ENCODE measurements around the gene CFP. TPM values are rescaled to one million over a fixed set of nuclear protein-coding genes. Genes with fewer than 3 reads are reported as not detected.
A peak's percentile ranks its signal among the peaks of the same experiment; 100 is the strongest.

The CFP gene
- total RNA-seq, 4 donors from 2014 or later: 0.60 to 10.0 (median 3.0) TPM

GRCh38 chrX:47649271-47649670 lies 19.5 kb upstream of the CFP start:
- Histone ChIP-seq H3K9me3 (no peaks in the 10 kb centered on the region), H3K27me3 (no peaks in the 10 kb centered on the region), H3K4me1 (peaks cover 0 to 18% (median 10%) of the 10 kb centered on the region in 4 donors), H3K4me3 (peak overlapping the region in 2 of 4 donors; percentile 78 to 86), H3K36me3 (no peaks in the 10 kb centered on the region), H3K27ac (peak overlapping the region in 1 of 4 donors; percentile 95)
- intact Hi-C loops (cut with DNase I; ENCODE audit: low total_unique reads) (no loop called here), in situ Hi-C loops (cut with MboI; ENCODE audit: low pct_ligation_motif_present in 1 of 4, low pct_unique_long_range_greater_than_20kb in 1 of 4, low sequenced_read_pairs in 3 of 4) (loop anchor here in 1 of 4 donors (10.0 kb wide), 1 partner anchor 84 kb away; the partner anchor contains the start of gene ARAF)
- TF ChIP-seq POLR2A (IDR thresholded peaks at IDR 0.05): no peak
- no peak for TF ChIP-seq POLR2AphosphoS5 (IDR thresholded peaks at IDR 0.05)
- TF ChIP-seq CTCF (IDR thresholded peaks at IDR 0.05): no peak
- DNase-seq: no peak
- 48% methylated on average over 8 of the region's 8 CpGs; no CpG with 5 or more reads in 1 of the 2 donors for WGBS, 2 donors (ENCODE audit: low coverage in 1 of 2)

GRCh38 chrX:47648376-47648775 lies 18.6 kb upstream of the CFP start:
- WGBS, 2 donors (ENCODE audit: low coverage in 1 of 2): 83% methylated on average over 2 of the region's 2 CpGs; no CpG with 5 or more reads in 1 of the 2 donors
- Histone ChIP-seq H3K36me3 (no peaks in the 10 kb centered on the region), H3K27me3 (no peaks in the 10 kb centered on the region), H3K4me1 (peaks cover 0 to 18% (median 10%) of the 10 kb centered on the region in 4 donors), H3K4me3 (no peak overlapping the region), H3K27ac (no peak overlapping the region), H3K9me3 (no peaks in the 10 kb centered on the region)
- in situ Hi-C loops (cut with MboI; ENCODE audit: low pct_ligation_motif_present in 1 of 4, low pct_unique_long_range_greater_than_20kb in 1 of 4, low sequenced_read_pairs in 3 of 4) (loop anchor here in 1 of 4 donors (10.0 kb wide), 1 partner anchor 84 kb away; the partner anchor contains the start of gene ARAF), intact Hi-C loops (cut with DNase I; ENCODE audit: low total_unique reads) (no loop called here)
- TF ChIP-seq EP300 (IDR thresholded peaks at IDR 0.05; ENCODE audit: low read depth): no peak
- no peak for TF ChIP-seq POLR2AphosphoS5 (IDR thresholded peaks at IDR 0.05)
- TF ChIP-seq POLR2A (IDR thresholded peaks at IDR 0.05): no peak
- TF ChIP-seq CTCF (IDR thresholded peaks at IDR 0.05): no peak
- DNase-seq: no peak

GRCh38 chrX:47646636-47647035 lies 16.9 kb upstream of the CFP start:
- intact Hi-C loops (cut with DNase I; ENCODE audit: low total_unique reads): no loop called here
- in situ Hi-C loops (cut with MboI; ENCODE audit: low pct_ligation_motif_present in 1 of 4, low pct_unique_long_range_greater_than_20kb in 1 of 4, low sequenced_read_pairs in 3 of 4): loop anchor here in 1 of 4 donors (10.0 kb wide), 1 partner anchor 82 kb away; the partner anchor contains the start of gene ARAF

GRCh38 chrX:47645530-47645929 lies 15.8 kb upstream of the CFP start:
- no peak for DNase-seq
- TF ChIP-seq POLR2A (IDR thresholded peaks at IDR 0.05) (no peak), CTCF (IDR thresholded peaks at IDR 0.05) (no peak), EP300 (IDR thresholded peaks at IDR 0.05; ENCODE audit: low read depth) (no peak), POLR2AphosphoS5 (IDR thresholded peaks at IDR 0.05) (no peak)
- WGBS, 2 donors (ENCODE audit: low coverage in 1 of 2): 86% methylated on average over 10 of the region's 10 CpGs; no CpG with 5 or more reads in 1 of the 2 donors
- no peaks in the 10 kb centered on the region for H3K9me3 ChIP-seq
- intact Hi-C loops (cut with DNase I; ENCODE audit: low total_unique reads) (no loop called here), in situ Hi-C loops (cut with MboI; ENCODE audit: low pct_ligation_motif_present in 1 of 4, low pct_unique_long_range_greater_than_20kb in 1 of 4, low sequenced_read_pairs in 3 of 4) (loop anchor here in 1 of 4 donors (10.0 kb wide), 1 partner anchor 81 kb away; the partner anchor contains the start of gene ARAF)
- no peaks in the 10 kb centered on the region for H3K27me3 ChIP-seq
- peaks cover 0 to 12% (median 7%) of the 10 kb centered on the region in 4 donors for H3K4me1 ChIP-seq
- no peak overlapping the region for H3K27ac ChIP-seq
- no peak overlapping the region for H3K4me3 ChIP-seq
- H3K36me3 ChIP-seq: no peaks in the 10 kb centered on the region

More at GRCh38 chrX:47646636-47647035, 16.9 kb upstream of the CFP start:
- Histone ChIP-seq H3K36me3 (no peaks in the 10 kb centered on the region), H3K4me1 (peaks cover 0 to 18% (median 10%) of the 10 kb centered on the region in 4 donors), H3K4me3 (no peak overlapping the region), H3K27ac (no peak overlapping the region), H3K9me3 (no peaks in the 10 kb centered on the region), H3K27me3 (no peaks in the 10 kb centered on the region)
- no peak for DNase-seq
- WGBS, 2 donors (ENCODE audit: low coverage in 1 of 2): 50 to 79% methylated on average over 1 to 6 of the region's 6 CpGs
- TF ChIP-seq CTCF (IDR thresholded peaks at IDR 0.05) (no peak), EP300 (IDR thresholded peaks at IDR 0.05; ENCODE audit: low read depth) (no peak), POLR2A (IDR thresholded peaks at IDR 0.05) (no peak)
